K562 (cell line): ENCODE measurements around the gene JUND. TPM values are rescaled to one million over a fixed set of nuclear protein-coding genes. Genes with fewer than 3 reads are reported as not detected.

Source experiments
- ARID2 ChIP-seq: fragments of 450-650 bp; IDR thresholded peaks from 2 replicates; pipeline ENCODE4 v1.6.1; 2017; ENCODE audit warnings: antibody characterized with exemption, mild to moderate bottlenecking
- ATF4 ChIP-seq: fragments of 450-650 bp; formaldehyde crosslinking; IDR thresholded peaks from 2 replicates; pipeline ENCODE4 v1.4.0; 2022; ENCODE audit warnings: mild to moderate bottlenecking, moderate library complexity
- CCNT2 ChIP-seq: IDR thresholded peaks from 2 replicates; pipeline ENCODE4 v1.6.1; 2011; ENCODE audit warnings: borderline replicate concordance, low read depth, mild to moderate bottlenecking, moderate library complexity, mixed read lengths, low read length; ENCODE audit not compliant: insufficient read length; ENCODE audit errors: extremely low read depth
- CEBPB ChIP-seq: fragments of 450-650 bp; IDR thresholded peaks from 2 replicates; pipeline ENCODE4 v1.6.1; 2016; ENCODE audit warnings: missing genetic modification characterization, missing compliant biosample characterization
- HDGF ChIP-seq: fragments of 450-650 bp; IDR thresholded peaks from 2 replicates; pipeline ENCODE4 v1.6.1; 2016
- LEF1 ChIP-seq: fragments of 450-650 bp; IDR thresholded peaks from 2 replicates; pipeline ENCODE4 v1.6.1; 2016; ENCODE audit warnings: mild to moderate bottlenecking
- MAZ ChIP-seq, 2 experiments: fragments of 450-650 bp in 1 of 2; sonication (generic) in 1 of 2; formaldehyde crosslinking; IDR thresholded peaks in 1 of 2; conservative IDR thresholded peaks in 1 of 2; 2 replicates each; pipeline versions ENCODE4 v1.4.0 to v1.5.0; 2020; ENCODE audit warnings: mild to moderate bottlenecking in 1 of 2, missing genetic modification reagents in 1 of 2
- MLLT1 ChIP-seq, 2 experiments: fragments of 450-650 bp; IDR thresholded peaks; 2 replicates each; pipeline ENCODE4 v1.6.1; 2016
- NEUROD1 ChIP-seq: fragments of 150-350 bp; IDR thresholded peaks from 2 replicates; pipeline ENCODE4 v1.6.1; 2014; ENCODE audit warnings: borderline replicate concordance, low read length, low read depth; ENCODE audit not compliant: partially characterized antibody
- PTTG1 ChIP-seq: fragments of 450-650 bp; IDR thresholded peaks from 2 replicates; pipeline ENCODE4 v1.6.1; 2016; ENCODE audit warnings: low read depth, mild to moderate bottlenecking, missing genetic modification characterization, missing compliant biosample characterization
- RBBP5 ChIP-seq: fragments of 200-600 bp; sonication (generic); IDR thresholded peaks from 2 replicates; pipeline ENCODE4 v1.6.1; 2012; ENCODE audit warnings: borderline replicate concordance, mild to moderate bottlenecking, low read length, control low read depth, inconsistent platforms; ENCODE audit not compliant: insufficient read depth, poor library complexity, severe bottlenecking
- SAP30 ChIP-seq: fragments of 200-600 bp; sonication (generic); IDR thresholded peaks from 2 replicates; pipeline ENCODE4 v1.6.1; 2012; ENCODE audit warnings: borderline replicate concordance, low read depth, mild to moderate bottlenecking, moderate library complexity, low read length, control low read depth, inconsistent platforms; ENCODE audit not compliant: insufficient read depth, poor library complexity, severe bottlenecking
- TCF3 ChIP-seq: sonication (generic); formaldehyde crosslinking; IDR thresholded peaks from 2 replicates; pipeline ENCODE4 v1.4.0; 2020; ENCODE audit warnings: mild to moderate bottlenecking, missing genetic modification reagents
- TFAP4 ChIP-seq: sonication (generic); formaldehyde crosslinking; IDR thresholded peaks from 2 replicates; pipeline ENCODE4 v1.8.0; 2022; ENCODE audit warnings: missing genetic modification reagents, mild to moderate bottlenecking, moderate library complexity, borderline replicate concordance
- THAP12 ChIP-seq: fragments of 250-450 bp; sonication (Bioruptor Pico); IDR thresholded peaks from 2 replicates; pipeline ENCODE4 v1.9.0; 2021; ENCODE audit warnings: mild to moderate bottlenecking, inconsistent platforms
- THRA ChIP-seq: fragments of 450-650 bp; IDR thresholded peaks from 2 replicates; pipeline ENCODE4 v1.6.1; 2017; ENCODE audit warnings: mild to moderate bottlenecking, moderate library complexity
- ZBTB17 ChIP-seq: fragments of 450-650 bp; formaldehyde crosslinking; IDR thresholded peaks from 2 replicates; pipeline ENCODE4 v1.4.0; 2020; ENCODE audit warnings: mild to moderate bottlenecking
- ZNF253 ChIP-seq: fragments of 250-450 bp; sonication (Bioruptor Pico); conservative IDR thresholded peaks from 2 replicates; pipeline ENCODE4 v1.6.1; 2021; ENCODE audit warnings: mild to moderate bottlenecking
- ZNF586 ChIP-seq: fragments of 450-650 bp; formaldehyde crosslinking; conservative IDR thresholded peaks from 2 replicates; pipeline ENCODE4 v1.4.0; 2020; ENCODE audit warnings: mild to moderate bottlenecking, moderate library complexity
- polyA plus RNA-seq, 8 experiments: library from polyadenylated mRNA; depleted of rRNA in 4 of 8; stranded (reverse) in 5 of 8; unstranded in 3 of 8; fragments of >200 nt; fragmentation: Nextera tagmentation in 2 of 8; fragmentation: Illumina TruSeq in 1 of 8; extraction: Ambion mirVana in 2 of 8; extraction: Trizol in 1 of 8; gene quantifications; 2 replicates each; pipeline versions ENCODE4 v1.2.1 to v1.2.3, GENCODE V29; 2011 to 2014; ENCODE audit warnings: inconsistent platforms in 1 of 8, missing spikeins in 1 of 8
- total RNA-seq, 7 experiments: library from RNA; depleted of rRNA in 6 of 7; stranded (reverse); fragments of >200 nt in 6 of 7; fragmentation: Illumina TruSeq in 2 of 7; extraction: Trizol in 2 of 7; gene quantifications; 2 replicates each; pipeline versions ENCODE4 v1.2.1 to v1.2.3, GENCODE V29; 2011 to 2021; ENCODE audit warnings: low replicate concordance in 1 of 7

JUND gene
- total and polyA plus RNA-seq, 9 of the 15 experiments (the other 6 are each of a cell fraction or from before 2014, with no cell fraction given) = 6.4 to 286 (median 42.3) TPM

GRCh38 chr19:18292462-18292809, 11.0 kb upstream of the JUND start (continued):
- TF ChIP-seq MLLT1 (IDR thresholded peaks at IDR 0.05) = peak; percentile 21 to 78; a peak in 2 of 4 replicates
- no peak for TF ChIP-seq TFAP4 (CRISPR knock-in tag)
- TF ChIP-seq THAP12 (CRISPR knock-in tag) = no peak
- TF ChIP-seq HDGF = no peak
- TF ChIP-seq SAP30 = no peak
- TF ChIP-seq MAZ (CRISPR knock-in tag; conservative IDR thresholded peaks at IDR 0.05 in 1 of 2, IDR thresholded peaks at IDR 0.05 in 1 of 2) = no peak
- no peak for TF ChIP-seq THRA
- TF ChIP-seq ZNF586 (CRISPR knock-in tag) = no peak
- TF ChIP-seq ZNF253 = no peak
- no peak for TF ChIP-seq LEF1
- no peak for TF ChIP-seq ZBTB17 (CRISPR knock-in tag)
- no peak for TF ChIP-seq PTTG1
- TF ChIP-seq TCF3 (CRISPR knock-in tag) = no peak
- no peak for TF ChIP-seq ATF4 (CRISPR knock-in tag)
- no peak for TF ChIP-seq NEUROD1
- TF ChIP-seq RBBP5 = no peak
- TF ChIP-seq ARID2 = no peak
- TF ChIP-seq CEBPB (tag) = peak; percentile 89
- TF ChIP-seq CCNT2 = peak; percentile 3
